NB4 (cell line): ENCODE data around the gene KCTD21.

Source experiments
- POLR2A ChIP-seq: IDR thresholded peaks from 2 replicates; pipeline ENCODE4 v1.6.1; 2011; ENCODE audit warnings: mild to moderate bottlenecking; ENCODE audit not compliant: insufficient read length; ENCODE audit errors: extremely low read depth
- TF ChIP-seq, protein P1 (sequence below): IDR thresholded peaks from one replicate; pipeline ENCODE4 v1.5.1; 2012; ENCODE audit warnings: low read depth, low read length

DNA sequence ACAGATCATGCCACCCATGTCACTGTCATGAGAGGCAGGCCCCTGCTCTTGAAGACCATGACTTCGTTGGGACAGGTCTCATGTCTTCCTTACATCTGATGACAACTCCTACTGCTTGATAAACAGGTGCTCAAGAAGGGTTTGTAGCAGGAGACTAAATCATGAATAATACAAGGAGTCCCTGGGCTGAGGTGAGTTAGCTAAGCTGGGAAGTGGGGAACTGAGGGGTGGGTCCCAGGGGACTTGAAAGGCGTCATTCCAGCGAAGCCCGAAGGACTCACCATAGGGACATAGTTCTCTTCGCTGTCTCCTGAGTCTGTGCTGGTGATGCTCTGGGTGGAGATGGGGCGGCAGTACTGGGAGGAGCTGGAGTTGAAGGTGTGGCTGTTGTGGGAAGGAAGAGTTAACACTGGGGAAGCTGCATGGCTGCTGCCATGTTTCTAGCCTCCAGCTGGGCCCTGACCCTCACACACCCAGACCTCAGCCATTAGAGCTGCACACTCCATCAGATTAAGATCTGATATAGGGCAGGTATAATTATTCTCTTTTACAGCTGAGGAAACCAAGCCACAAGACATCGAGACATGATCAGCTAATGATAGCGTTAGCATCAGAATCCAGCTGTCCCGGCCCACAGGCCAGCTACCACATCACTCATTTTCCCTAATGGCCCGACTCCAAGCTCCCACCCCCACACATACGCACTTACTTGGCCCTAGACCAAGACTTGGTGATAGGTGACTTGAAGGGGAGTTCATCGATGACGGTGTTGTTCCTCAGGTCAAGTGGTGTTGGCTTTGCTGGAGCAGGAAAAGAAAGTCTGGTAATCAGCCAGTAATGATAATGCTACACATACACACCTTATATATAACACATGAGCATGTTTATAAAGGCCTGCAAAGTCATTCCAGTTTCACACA is 33.2 kb upstream of the KCTD21 start:
- TF ChIP-seq, protein P1, sequence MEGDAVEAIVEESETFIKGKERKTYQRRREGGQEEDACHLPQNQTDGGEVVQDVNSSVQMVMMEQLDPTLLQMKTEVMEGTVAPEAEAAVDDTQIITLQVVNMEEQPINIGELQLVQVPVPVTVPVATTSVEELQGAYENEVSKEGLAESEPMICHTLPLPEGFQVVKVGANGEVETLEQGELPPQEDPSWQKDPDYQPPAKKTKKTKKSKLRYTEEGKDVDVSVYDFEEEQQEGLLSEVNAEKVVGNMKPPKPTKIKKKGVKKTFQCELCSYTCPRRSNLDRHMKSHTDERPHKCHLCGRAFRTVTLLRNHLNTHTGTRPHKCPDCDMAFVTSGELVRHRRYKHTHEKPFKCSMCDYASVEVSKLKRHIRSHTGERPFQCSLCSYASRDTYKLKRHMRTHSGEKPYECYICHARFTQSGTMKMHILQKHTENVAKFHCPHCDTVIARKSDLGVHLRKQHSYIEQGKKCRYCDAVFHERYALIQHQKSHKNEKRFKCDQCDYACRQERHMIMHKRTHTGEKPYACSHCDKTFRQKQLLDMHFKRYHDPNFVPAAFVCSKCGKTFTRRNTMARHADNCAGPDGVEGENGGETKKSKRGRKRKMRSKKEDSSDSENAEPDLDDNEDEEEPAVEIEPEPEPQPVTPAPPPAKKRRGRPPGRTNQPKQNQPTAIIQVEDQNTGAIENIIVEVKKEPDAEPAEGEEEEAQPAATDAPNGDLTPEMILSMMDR: no peak
- no peak for TF ChIP-seq POLR2A
